Measurements from ENCODE around the gene CENPM.

CENPM gene

GRCh38 chr22:41893591-41894375, 53.2 kb downstream of the CENPM start:
- TF ChIP-seq GATA3 (IDR thresholded peaks at IDR 0.05; ENCODE audit: low read depth, low read length) = no peak
- no peak for TF ChIP-seq GATA2 (IDR thresholded peaks at IDR 0.05; ENCODE audit: low read depth, low read length)

GRCh38 chr22:41892721-41893120, 54.2 kb downstream of the CENPM start:
- no peak for TF ChIP-seq GATA2 (IDR thresholded peaks at IDR 0.05; ENCODE audit: low read depth, low read length)
- no peak for TF ChIP-seq GATA3 (IDR thresholded peaks at IDR 0.05; ENCODE audit: low read depth, low read length)

GRCh38 chr22:41891407-41891806, 55.5 kb downstream of the CENPM start:
- TF ChIP-seq GATA2 (IDR thresholded peaks at IDR 0.05; ENCODE audit: low read depth, low read length) (no peak), GATA3 (IDR thresholded peaks at IDR 0.05; ENCODE audit: low read depth, low read length) (no peak)
